Transverse colon (tissue), 4 donors: ENCODE data around the gene PRPF6. TPM values are rescaled to one million over a fixed set of nuclear protein-coding genes. Genes with fewer than 3 reads are reported as not detected.

Source experiments
- DNase-seq: peaks from one replicate; pipeline ENCODE4 v3.0.0-alpha.2; 2019
- H3K27ac ChIP-seq, 4 donors: fragments of 200-600 bp; sonication (generic); 2 replicates each; pipeline ENCODE4 v1.5.1; 2016 to 2018; ENCODE audit warnings: inconsistent platforms in 4 of 4
- H3K27me3 ChIP-seq: fragments of 200-600 bp; sonication (generic); 2 replicates; pipeline ENCODE4 v1.5.1; 2017; ENCODE audit warnings: inconsistent platforms
- H3K36me3 ChIP-seq, 4 donors: fragments of 200-600 bp; sonication (generic); 2 replicates each; pipeline ENCODE4 v1.5.1; 2017 to 2019; ENCODE audit warnings: inconsistent platforms in 4 of 4
- H3K4me1 ChIP-seq, 4 donors: fragments of 200-600 bp; sonication (generic); 2 replicates each; pipeline ENCODE4 v1.5.1; 2017 to 2020; ENCODE audit warnings: inconsistent platforms in 4 of 4
- H3K4me3 ChIP-seq, 4 donors: fragments of 200-600 bp; sonication (generic); 1 replicate in 1 of 4; 2 replicates in 3 of 4; pipeline versions ENCODE4 v1.5.1 to v1.6.1; 2017 to 2019; ENCODE audit warnings: inconsistent platforms in 4 of 4
- H3K9me3 ChIP-seq, 2 donors: fragments of 200-600 bp; sonication (generic); 2 replicates each; pipeline ENCODE4 v1.5.1; 2017 to 2019; ENCODE audit warnings: inconsistent platforms in 2 of 2
- EP300 ChIP-seq: sonication (generic); formaldehyde crosslinking; IDR thresholded peaks from one replicate; pipeline ENCODE4 v1.6.1; 2017; ENCODE audit warnings: antibody characterized with exemption, low read depth
- POLR2A ChIP-seq: fragments of 450-650 bp; IDR thresholded peaks from one replicate; pipeline ENCODE4 v1.6.1; 2016; ENCODE audit warnings: antibody characterized with exemption, mild to moderate bottlenecking, moderate library complexity
- POLR2AphosphoS5 ChIP-seq, 3 donors: sonication (generic); formaldehyde crosslinking; IDR thresholded peaks; one replicate each; pipeline ENCODE4 v1.6.1; 2016; ENCODE audit warnings: antibody characterized with exemption in 3 of 3
- WGBS, 2 donors: methylation state at CpG; one replicate each; pipeline ENCODE4 v1.1.5; 2018; ENCODE audit warnings: low coverage in 1 of 2; 5-methylcytosine and 5-hydroxymethylcytosine counted together
- in situ Hi-C, 4 donors: fragments of 200-750 bp; cut with MboI; loops; one replicate each; pipeline versions ENCODE4 v1.15.0 to v1.15.1; 2017; ENCODE audit warnings: low sequenced_read_pairs in 3 of 4, low pct_ligation_motif_present in 1 of 4, low pct_unique_long_range_greater_than_20kb in 1 of 4
- intact Hi-C: fragments of 100-400 bp; cut with DNase I; formaldehyde crosslinking; loops from one replicate; pipeline ENCODE4 v1.15.1; 2023; ENCODE audit warnings: low total_unique reads
- total RNA-seq, 4 donors: library from RNA; depleted of rRNA; stranded (reverse); fragments of >200 nt; gene quantifications; one replicate each; pipeline ENCODE4 v1.1.0, GENCODE V29; 2016
- TF ChIP-seq, protein P1 (sequence below), 5 experiments: fragments of 200-600 bp in 3 of 5; fragments of 450-650 bp in 2 of 5; sonication (generic) in 3 of 5; IDR thresholded peaks; 1 replicate in 2 of 5; 2 replicates in 3 of 5; pipeline ENCODE4 v1.5.1; 2016 to 2017; ENCODE audit warnings: antibody characterized with exemption in 5 of 5, inconsistent platforms in 3 of 5, mild to moderate bottlenecking in 2 of 5, moderate library complexity in 1 of 5

Gene PRPF6
- total RNA-seq, 4 donors from 2014 or later, result 29.2 to 55.7 (median 51.8) TPM

DNA sequence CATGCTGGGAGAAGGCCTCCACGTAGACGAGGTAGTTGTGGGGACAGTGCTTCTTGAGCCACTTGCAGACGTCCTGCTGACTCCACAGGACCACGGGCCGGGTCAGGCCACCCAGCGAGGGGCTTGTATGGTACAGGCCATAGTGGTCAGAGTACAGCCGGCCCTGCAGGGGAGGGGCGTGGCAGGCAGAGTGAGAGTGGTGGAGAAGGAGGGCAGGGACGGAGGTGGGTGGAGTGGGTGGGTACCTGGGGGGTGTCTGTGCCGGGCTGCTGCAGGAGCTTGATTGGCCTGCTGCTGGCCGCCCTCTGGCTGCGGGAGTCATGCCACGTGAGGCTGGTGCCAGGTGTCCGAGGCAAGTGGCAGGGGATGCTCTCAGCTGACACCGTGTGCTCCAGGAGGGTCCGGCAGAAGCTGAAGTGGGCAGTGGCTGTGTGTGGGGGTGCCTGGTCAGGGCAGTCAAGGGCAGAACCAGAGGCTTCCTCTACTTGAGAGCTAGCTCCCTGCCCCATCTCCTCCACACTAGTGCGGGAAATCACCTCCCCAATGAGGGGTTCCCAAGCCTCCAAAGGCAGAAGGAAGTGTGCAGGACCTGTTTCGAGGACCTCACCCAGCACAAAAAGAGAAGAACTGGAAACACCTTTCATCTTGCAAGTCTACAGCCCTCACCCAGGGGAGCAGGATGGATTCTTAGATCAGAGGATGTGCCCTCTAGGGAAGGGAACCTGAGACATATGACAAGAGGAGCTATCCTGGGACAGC is 3.8 kb upstream of the PRPF6 start:
- intact Hi-C loops, result loop anchor here (10.0 kb wide), 1 partner anchor 202 kb away; no protein-coding TSS in a partner anchor
- H3K9me3 ChIP-seq, result no peaks in the 10 kb centered on the region
- no peak for TF ChIP-seq POLR2AphosphoS5 (IDR thresholded peaks at IDR 0.05)
- peaks cover 21 to 33% (median 30%) of the 10 kb centered on the region in 4 donors for H3K4me1 ChIP-seq
- no peak overlapping the region for H3K4me3 ChIP-seq
- no peaks in the 10 kb centered on the region for H3K36me3 ChIP-seq
- WGBS, 2 donors, result 84 to 90% methylated on average over 5 to 18 of the region's 18 CpGs
- H3K27me3 ChIP-seq, result no peaks in the 10 kb centered on the region
- no peak for DNase-seq
- H3K27ac ChIP-seq, result no peak overlapping the region
- in situ Hi-C loops, result no loop called here

DNA sequence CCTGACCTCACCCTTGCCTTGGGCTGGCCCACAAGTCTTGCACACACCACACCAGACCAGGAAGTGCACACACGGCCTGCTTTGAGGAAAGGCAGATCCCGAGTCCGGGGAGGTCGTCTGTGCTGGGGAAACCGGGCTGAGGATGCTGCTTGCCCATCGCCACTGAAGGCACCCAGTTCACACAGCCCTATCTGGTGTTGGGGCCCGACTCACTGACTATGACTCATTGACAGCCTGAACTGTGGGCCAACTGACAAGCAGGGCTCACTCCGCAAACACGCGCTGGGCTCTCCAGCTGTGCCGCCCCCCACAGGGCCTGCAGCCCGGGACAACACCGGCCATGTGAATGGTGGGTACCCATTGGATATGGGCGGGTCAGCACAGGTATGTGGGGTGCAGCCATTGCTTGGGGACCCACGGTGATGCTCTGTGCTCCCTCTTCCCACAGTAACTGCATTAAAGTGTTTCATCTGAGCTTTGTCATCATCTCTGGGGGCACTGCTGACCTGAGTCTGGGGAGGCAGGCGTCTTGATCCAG is 3.1 kb upstream of the PRPF6 start:
- WGBS, 2 donors, result 57 to 73% methylated on average over 4 to 15 of the region's 16 CpGs
- no peak for TF ChIP-seq EP300
- no peak for TF ChIP-seq POLR2A
- TF ChIP-seq, protein P1, sequence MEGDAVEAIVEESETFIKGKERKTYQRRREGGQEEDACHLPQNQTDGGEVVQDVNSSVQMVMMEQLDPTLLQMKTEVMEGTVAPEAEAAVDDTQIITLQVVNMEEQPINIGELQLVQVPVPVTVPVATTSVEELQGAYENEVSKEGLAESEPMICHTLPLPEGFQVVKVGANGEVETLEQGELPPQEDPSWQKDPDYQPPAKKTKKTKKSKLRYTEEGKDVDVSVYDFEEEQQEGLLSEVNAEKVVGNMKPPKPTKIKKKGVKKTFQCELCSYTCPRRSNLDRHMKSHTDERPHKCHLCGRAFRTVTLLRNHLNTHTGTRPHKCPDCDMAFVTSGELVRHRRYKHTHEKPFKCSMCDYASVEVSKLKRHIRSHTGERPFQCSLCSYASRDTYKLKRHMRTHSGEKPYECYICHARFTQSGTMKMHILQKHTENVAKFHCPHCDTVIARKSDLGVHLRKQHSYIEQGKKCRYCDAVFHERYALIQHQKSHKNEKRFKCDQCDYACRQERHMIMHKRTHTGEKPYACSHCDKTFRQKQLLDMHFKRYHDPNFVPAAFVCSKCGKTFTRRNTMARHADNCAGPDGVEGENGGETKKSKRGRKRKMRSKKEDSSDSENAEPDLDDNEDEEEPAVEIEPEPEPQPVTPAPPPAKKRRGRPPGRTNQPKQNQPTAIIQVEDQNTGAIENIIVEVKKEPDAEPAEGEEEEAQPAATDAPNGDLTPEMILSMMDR (IDR thresholded peaks at IDR 0.05), result no peak
- no peaks in the 10 kb centered on the region for H3K9me3 ChIP-seq
- H3K4me3 ChIP-seq, result no peak overlapping the region
- H3K27me3 ChIP-seq, result no peaks in the 10 kb centered on the region
- intact Hi-C loops (loop anchor here (10.0 kb wide), 1 partner anchor 203 kb away; no protein-coding TSS in a partner anchor), in situ Hi-C loops (no loop called here)
- DNase-seq, result no peak
- H3K27ac ChIP-seq, result peak overlapping the region in 1 of 4 donors; percentile 89
- no peaks in the 10 kb centered on the region for H3K36me3 ChIP-seq
- peaks cover 25 to 39% (median 34%) of the 10 kb centered on the region in 4 donors for H3K4me1 ChIP-seq

DNA sequence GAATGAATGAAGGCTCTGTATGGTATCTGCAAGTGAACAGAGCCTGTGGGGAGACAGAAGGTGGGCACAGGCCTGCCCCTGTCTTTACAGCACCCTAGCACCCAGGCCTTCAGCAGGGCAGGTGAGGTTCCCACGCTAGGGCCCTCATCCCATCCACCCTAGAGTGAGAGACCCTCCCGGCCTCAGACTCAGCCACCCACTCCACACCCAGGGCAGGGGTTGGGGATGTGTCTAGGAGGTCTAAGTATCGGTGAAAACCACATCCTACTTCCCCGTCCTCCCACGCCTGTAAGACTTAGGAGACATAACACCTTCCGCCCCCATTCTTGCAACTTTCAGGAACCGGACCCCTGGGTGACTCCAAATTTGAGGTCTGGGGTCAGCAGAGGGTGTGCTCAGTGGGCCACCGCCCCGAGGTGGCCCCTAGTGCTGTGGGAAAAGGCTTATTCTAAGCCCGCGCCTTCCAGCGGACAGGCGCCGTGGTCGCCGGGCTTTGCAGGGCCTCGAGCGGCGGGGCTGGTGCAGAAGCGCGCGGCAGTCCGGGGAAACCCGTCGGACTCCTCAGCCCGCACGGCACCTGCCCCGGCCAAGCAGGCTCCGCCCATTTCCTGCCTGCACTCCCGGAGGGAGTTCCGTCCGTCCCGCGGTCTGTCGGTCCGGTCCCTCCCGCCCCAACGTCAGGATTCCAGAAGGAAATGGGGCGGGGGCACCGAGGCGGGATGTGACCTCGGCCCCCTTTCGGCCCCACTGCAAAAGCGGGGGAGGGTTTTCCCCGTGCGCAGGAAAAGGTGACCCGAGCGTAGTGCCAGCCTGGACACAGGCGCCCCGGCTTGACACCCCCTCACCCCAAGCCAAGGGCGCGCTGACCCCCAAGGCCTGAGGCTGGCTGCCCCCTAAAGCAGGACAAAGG is 2.4 kb upstream of the PRPF6 start:
- DNase-seq, result peak; percentile 90
- TF ChIP-seq, protein P1 (IDR thresholded peaks at IDR 0.05), result no peak
- TF ChIP-seq POLR2A (peak; percentile 39), EP300 (no peak), POLR2AphosphoS5 (IDR thresholded peaks at IDR 0.05) (peak; percentile 55 to 66 (median 62))
- in situ Hi-C loops (no loop called here), intact Hi-C loops (loop anchor here (10.0 kb wide), 1 partner anchor 204 kb away; no protein-coding TSS in a partner anchor)
- Histone ChIP-seq H3K27ac (peak overlapping the region; percentile 81 to 89 (median 88)), H3K4me3 (peak overlapping the region; percentile 37 to 60 (median 55)), H3K4me1 (peaks cover 25 to 38% (median 33%) of the 10 kb centered on the region in 4 donors), H3K36me3 (no peaks in the 10 kb centered on the region), H3K9me3 (no peaks in the 10 kb centered on the region), H3K27me3 (no peaks in the 10 kb centered on the region)
- whole genome bisulfite sequencing, 2 donors, result 16 to 50% methylated on average over 2 to 29 of the region's 52 CpGs

DNA sequence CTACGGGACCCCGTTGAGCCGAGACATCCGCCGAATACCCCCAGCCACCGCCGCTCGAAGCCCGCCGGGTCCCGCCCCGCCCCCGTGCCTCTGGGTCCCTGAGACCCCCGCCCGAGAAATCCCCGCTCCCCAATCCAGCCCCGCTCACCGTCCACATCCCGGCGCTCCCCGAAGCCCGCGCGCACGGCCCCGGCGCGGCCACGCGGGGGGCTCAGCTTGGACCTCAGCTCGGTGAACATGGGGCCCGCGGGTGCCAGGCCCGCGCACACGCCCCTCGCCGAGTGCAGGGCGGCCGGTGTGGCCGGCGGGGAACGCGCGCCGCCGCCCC is 1.7 kb upstream of the PRPF6 start:
- Histone ChIP-seq H3K4me1 (peaks cover 25 to 36% (median 30%) of the 10 kb centered on the region in 4 donors), H3K27me3 (no peaks in the 10 kb centered on the region), H3K4me3 (peak overlapping the region; percentile 37 to 60 (median 55)), H3K9me3 (no peaks in the 10 kb centered on the region), H3K27ac (peak overlapping the region; percentile 81 to 89 (median 88)), H3K36me3 (peaks cover 0 to 5% (median 2%) of the 10 kb centered on the region in 4 donors)
- TF ChIP-seq, protein P1 (IDR thresholded peaks at IDR 0.05), result no peak
- no peak for TF ChIP-seq POLR2A
- no peak for TF ChIP-seq EP300
- TF ChIP-seq POLR2AphosphoS5 (IDR thresholded peaks at IDR 0.05), result no peak
- in situ Hi-C loops, result no loop called here
- DNase-seq, result no peak
- WGBS, 2 donors, result 0% methylated on average over 12 of the region's 47 CpGs; no CpG with 5 or more reads in 1 of the 2 donors
- intact Hi-C loops, result loop anchor here (10.0 kb wide), 1 partner anchor 204 kb away; no protein-coding TSS in a partner anchor
